OCI-LY3 (cell line): Measurements from ENCODE around the gene PPP1R17.
A peak's percentile ranks its signal among the peaks of the same experiment; 100 is the strongest.

Experiments
- H2AFZ ChIP-seq: fragments of 200-600, 300-600 bp; shearing (Covaris generic); 2 replicates; pipeline ENCODE4 v1.6.0; 2014; ENCODE audit warnings: antibody characterized with exemption, low read depth, low read length
- H3K27ac ChIP-seq: fragments of 200-600, 300-600 bp; sonication (generic); 2 replicates; pipeline ENCODE4 v1.5.1; 2014; ENCODE audit warnings: mild to moderate bottlenecking, low read length, moderate library complexity, mixed read lengths
- H3K27me3 ChIP-seq: fragments of 200-600, 300-600 bp; sonication (generic); 2 replicates; pipeline ENCODE4 v1.6.1; 2014; ENCODE audit warnings: low read depth, low read length, mixed read lengths
- H3K36me3 ChIP-seq: fragments of 200-600, 300-600 bp; sonication (generic); replicated peaks from 2 replicates; pipeline ENCODE3; 2014; ENCODE audit warnings: low read depth, low read length, mixed read lengths
- H3K4me1 ChIP-seq: fragments of 300-600, 200-600 bp; sonication (generic); 2 replicates; pipeline ENCODE4 v1.6.1; 2014; ENCODE audit warnings: low read length, mixed read lengths
- H3K4me2 ChIP-seq: fragments of 200-600, 300-600 bp; sonication (generic); 2 replicates; pipeline ENCODE4 v1.6.1; 2014; ENCODE audit warnings: low read length, mixed read lengths
- H3K4me3 ChIP-seq: fragments of 300-600, 200-600 bp; sonication (generic); 2 replicates; pipeline ENCODE4 v1.5.1; 2014; ENCODE audit warnings: antibody characterized with exemption, mild to moderate bottlenecking, low read length, moderate library complexity
- H3K79me2 ChIP-seq: fragments of 300-600, 200-600 bp; shearing (Covaris generic); 2 replicates; pipeline ENCODE4 v1.6.1; 2014; ENCODE audit warnings: mild to moderate bottlenecking, low read length, mixed read lengths
- H3K9ac ChIP-seq: fragments of 300-600, 200-600 bp; shearing (Covaris generic); 2 replicates; pipeline ENCODE4 v1.6.0; 2014; ENCODE audit warnings: mild to moderate bottlenecking, low read length, moderate library complexity
- H3K9me3 ChIP-seq: fragments of 200-600, 300-600 bp; shearing (Covaris generic); 2 replicates; pipeline ENCODE4 v1.6.1; 2014; ENCODE audit warnings: low read length, mixed read lengths; ENCODE audit not compliant: insufficient read depth
- H4K20me1 ChIP-seq: fragments of 200-600, 300-600 bp; sonication (generic); 2 replicates; pipeline ENCODE4 v1.6.1; 2016; ENCODE audit warnings: low read length, mixed read lengths; ENCODE audit not compliant: insufficient read depth
- CTCF ChIP-seq: fragments of 200-600, 300-600 bp; sonication (generic); IDR thresholded peaks from 2 replicates; pipeline ENCODE4 v1.5.1; 2014; ENCODE audit warnings: antibody characterized with exemption, low read length, low read depth
- EZH2phosphoT487 ChIP-seq: fragments of 200-600 bp; shearing (Covaris generic); IDR thresholded peaks from 2 replicates; pipeline ENCODE4 v1.6.1; 2018; ENCODE audit warnings: antibody characterized with exemption, mixed run types, low read depth

Gene PPP1R17

GRCh38 chr7:31669461-31669860, 17.6 kb upstream of the PPP1R17 start:
- TF ChIP-seq CTCF (no peak), EZH2phosphoT487 (no peak)
- no peaks in the 10 kb centered on the region; the same call in 1 of the 2 replicates for H3K27me3 ChIP-seq
- no peak overlapping the region for H3K4me3 ChIP-seq
- no peak overlapping the region for H3K27ac ChIP-seq
- no peaks in the 10 kb centered on the region for H3K36me3 ChIP-seq
- no peak overlapping the region for H3K9ac ChIP-seq
- no peaks in the 10 kb centered on the region for H3K9me3 ChIP-seq
- H3K79me2 ChIP-seq = no peaks in the 10 kb centered on the region
- no peak overlapping the region for H3K4me2 ChIP-seq
- H2AFZ ChIP-seq = no peak overlapping the region
- H4K20me1 ChIP-seq = no peaks in the 10 kb centered on the region
- no peaks in the 10 kb centered on the region for H3K4me1 ChIP-seq

GRCh38 chr7:31679574-31680305, 7.3 kb upstream of the PPP1R17 start:
- H3K9ac ChIP-seq = no peak overlapping the region
- TF ChIP-seq EZH2phosphoT487 (no peak), CTCF (no peak)

GRCh38 chr7:31683445-31684225, 3.4 kb upstream of the PPP1R17 start:
- TF ChIP-seq EZH2phosphoT487 = no peak
- no peak for TF ChIP-seq CTCF
- H3K27ac ChIP-seq = no peak overlapping the region

More at GRCh38 chr7:31679574-31680305, 7.3 kb upstream of the PPP1R17 start:
- Histone ChIP-seq H3K4me1 (no peaks in the 10 kb centered on the region), H4K20me1 (no peaks in the 10 kb centered on the region), H3K27me3 (no peaks in the 10 kb centered on the region), H3K4me3 (no peak overlapping the region), H3K4me2 (no peak overlapping the region), H2AFZ (no peak overlapping the region), H3K79me2 (no peaks in the 10 kb centered on the region), H3K27ac (no peak overlapping the region), H3K9me3 (no peaks in the 10 kb centered on the region), H3K36me3 (no peaks in the 10 kb centered on the region)

GRCh38 chr7:31688372-31688771, 1.4 kb downstream of the PPP1R17 start:
- no peak overlapping the region for H2AFZ ChIP-seq
- peaks cover 20% of the 10 kb centered on the region; the same call in 1 of the 2 replicates for H3K27me3 ChIP-seq
- no peaks in the 10 kb centered on the region for H3K36me3 ChIP-seq
- H3K9ac ChIP-seq = no peak overlapping the region
- no peaks in the 10 kb centered on the region for H4K20me1 ChIP-seq
- no peak overlapping the region for H3K27ac ChIP-seq
- H3K4me3 ChIP-seq = no peak overlapping the region
- H3K79me2 ChIP-seq = no peaks in the 10 kb centered on the region
- peak overlapping the region; percentile 49 for H3K4me2 ChIP-seq
- no peak for TF ChIP-seq EZH2phosphoT487
- no peak for TF ChIP-seq CTCF
- H3K4me1 ChIP-seq = peaks cover 18% of the 10 kb centered on the region
- H3K9me3 ChIP-seq = no peaks in the 10 kb centered on the region

More at GRCh38 chr7:31683445-31684225, 3.4 kb upstream of the PPP1R17 start:
- no peaks in the 10 kb centered on the region for H3K9me3 ChIP-seq
- H3K79me2 ChIP-seq = no peaks in the 10 kb centered on the region
- no peak overlapping the region for H3K4me2 ChIP-seq
- no peaks in the 10 kb centered on the region for H4K20me1 ChIP-seq
- no peaks in the 10 kb centered on the region for H3K36me3 ChIP-seq
- no peak overlapping the region for H2AFZ ChIP-seq
- no peak overlapping the region for H3K9ac ChIP-seq
- peaks cover 12% of the 10 kb centered on the region for H3K4me1 ChIP-seq
- peaks cover 5% of the 10 kb centered on the region; the same call in 1 of the 2 replicates for H3K27me3 ChIP-seq
- no peak overlapping the region for H3K4me3 ChIP-seq
